Measurements from ENCODE around the gene MLEC.

Gene MLEC

DNA sequence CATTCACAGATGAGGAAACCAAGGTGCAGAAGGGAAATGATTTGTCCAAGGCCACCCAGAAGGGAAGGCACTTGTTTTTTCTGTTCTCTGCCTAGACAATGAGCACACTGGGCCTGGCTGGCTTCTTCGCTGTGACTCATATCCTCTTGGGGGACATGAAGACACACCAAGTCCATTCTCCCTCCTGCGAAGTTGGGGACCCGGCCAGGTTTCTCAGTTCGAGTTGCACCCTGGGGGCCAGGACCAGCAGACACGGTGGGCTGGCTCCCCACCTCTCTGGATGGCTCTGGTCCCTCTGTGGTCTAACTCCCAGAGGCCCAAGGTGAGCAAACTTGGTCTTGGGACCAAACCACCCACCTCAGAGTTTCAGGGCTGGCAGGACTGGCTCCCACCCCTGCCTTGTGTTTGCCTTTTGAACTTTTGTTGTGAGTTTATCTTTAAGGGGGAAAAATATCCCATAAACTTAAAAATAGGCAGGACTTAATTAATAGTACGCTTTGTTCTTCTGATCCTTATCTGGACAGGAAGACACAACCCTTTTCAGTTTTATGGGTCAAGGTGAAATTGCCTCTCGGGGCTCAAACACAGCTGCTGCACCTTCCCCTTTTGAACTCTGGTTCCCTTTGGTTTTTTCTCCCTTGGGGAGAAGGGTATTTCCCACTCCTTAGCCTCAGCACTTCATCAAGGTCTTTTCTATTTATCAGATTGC lies 9.0 kb upstream of the MLEC start:
- Histone ChIP-seq H3K36me3 (ENCODE audit: control insufficient read depth in 5 of 5, insufficient read depth in 5 of 5, low read length in 5 of 5) (no peaks in the 10 kb centered on the region), H3K9ac (ENCODE audit: low read length in 5 of 5) (no peak overlapping the region), H3K9me3 (ENCODE audit: control insufficient read depth in 5 of 5, low read length in 5 of 5) (no peaks in the 10 kb centered on the region), H3K27me3 (ENCODE audit: control insufficient read depth in 5 of 5, insufficient read depth in 4 of 5, low read length in 5 of 5) (no peaks in the 10 kb centered on the region), H3K27ac (ENCODE audit: low read depth, low read length) (peak overlapping the region; percentile 77), H3K4me1 (ENCODE audit: control insufficient read depth in 5 of 5, insufficient read depth in 5 of 5, low read length in 5 of 5) (peaks cover 0 to 28% (median 6%) of the 10 kb centered on the region in 5 donors), H3K4me3 (ENCODE audit: low read depth in 1 of 5, low read length in 5 of 5) (no peak overlapping the region)

DNA sequence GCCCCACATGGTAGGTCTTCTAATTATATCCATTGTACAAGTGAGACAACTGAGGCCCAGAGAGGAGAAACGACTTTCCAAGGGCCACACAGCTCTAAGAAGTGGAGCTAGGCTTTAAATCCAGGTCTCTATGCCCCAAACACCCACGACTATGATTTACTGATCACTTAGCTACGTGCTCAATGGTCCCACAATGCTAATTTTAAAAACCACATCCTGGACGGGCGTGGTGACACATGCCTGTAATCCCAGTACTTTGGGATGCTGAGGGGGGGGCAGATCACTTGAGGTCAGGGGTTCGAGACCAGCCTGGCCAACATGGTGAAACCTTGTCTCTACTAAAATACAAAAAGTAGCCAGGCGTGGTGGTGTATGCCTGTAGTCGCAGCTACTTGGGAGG lies 8.4 kb upstream of the MLEC start:
- Histone ChIP-seq H3K4me3 (ENCODE audit: low read depth in 1 of 5, low read length in 5 of 5) (peak overlapping the region in 1 of 5 donors; percentile 27), H3K36me3 (ENCODE audit: control insufficient read depth in 5 of 5, insufficient read depth in 5 of 5, low read length in 5 of 5) (no peaks in the 10 kb centered on the region), H3K9me3 (ENCODE audit: control insufficient read depth in 5 of 5, low read length in 5 of 5) (no peaks in the 10 kb centered on the region), H3K9ac (ENCODE audit: low read length in 5 of 5) (no peak overlapping the region), H3K4me1 (ENCODE audit: control insufficient read depth in 5 of 5, insufficient read depth in 5 of 5, low read length in 5 of 5) (peaks cover 0 to 32% (median 6%) of the 10 kb centered on the region in 5 donors), H3K27me3 (ENCODE audit: control insufficient read depth in 5 of 5, insufficient read depth in 4 of 5, low read length in 5 of 5) (no peaks in the 10 kb centered on the region), H3K27ac (ENCODE audit: low read depth, low read length) (peak overlapping the region; percentile 77)

DNA sequence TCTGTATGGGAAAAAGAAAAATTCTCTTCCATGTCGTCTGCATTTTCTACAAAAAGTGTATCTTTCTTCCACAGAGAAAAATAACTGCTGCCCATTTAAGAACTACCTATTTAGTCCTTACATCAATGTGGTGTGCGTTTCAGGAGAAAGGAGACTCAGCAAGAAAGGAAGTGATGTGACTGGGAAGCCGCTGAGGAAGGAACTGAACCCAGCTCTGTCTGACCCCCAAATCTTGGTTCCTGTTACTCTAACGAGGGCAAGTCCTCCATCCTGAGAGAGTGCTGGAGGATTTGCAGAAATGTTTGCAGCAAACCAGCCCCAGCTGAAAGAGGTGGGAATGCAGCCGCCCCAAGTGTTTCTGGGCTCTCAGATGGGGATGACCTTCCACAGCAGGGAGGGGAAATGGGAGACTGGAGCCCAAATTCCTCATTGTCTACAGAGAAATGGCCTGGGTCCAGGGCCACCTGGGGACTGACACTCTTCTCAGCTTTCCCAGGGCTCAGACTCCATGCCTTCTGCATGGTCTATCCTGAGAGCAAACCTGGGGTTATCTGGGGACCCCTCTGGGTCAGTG lies 6.7 kb upstream of the MLEC start:
- H3K9ac ChIP-seq (ENCODE audit: low read length in 5 of 5): no peak overlapping the region
- peaks cover 2 to 32% (median 6%) of the 10 kb centered on the region in 5 donors for H3K4me1 ChIP-seq (ENCODE audit: control insufficient read depth in 5 of 5, insufficient read depth in 5 of 5, low read length in 5 of 5)
- H3K36me3 ChIP-seq (ENCODE audit: control insufficient read depth in 5 of 5, insufficient read depth in 5 of 5, low read length in 5 of 5): no peaks in the 10 kb centered on the region
- no peak overlapping the region for H3K27ac ChIP-seq (ENCODE audit: low read depth, low read length)
- H3K4me3 ChIP-seq (ENCODE audit: low read depth in 1 of 5, low read length in 5 of 5): no peak overlapping the region
- no peaks in the 10 kb centered on the region for H3K9me3 ChIP-seq (ENCODE audit: control insufficient read depth in 5 of 5, low read length in 5 of 5)
- no peaks in the 10 kb centered on the region for H3K27me3 ChIP-seq (ENCODE audit: control insufficient read depth in 5 of 5, insufficient read depth in 4 of 5, low read length in 5 of 5)

DNA sequence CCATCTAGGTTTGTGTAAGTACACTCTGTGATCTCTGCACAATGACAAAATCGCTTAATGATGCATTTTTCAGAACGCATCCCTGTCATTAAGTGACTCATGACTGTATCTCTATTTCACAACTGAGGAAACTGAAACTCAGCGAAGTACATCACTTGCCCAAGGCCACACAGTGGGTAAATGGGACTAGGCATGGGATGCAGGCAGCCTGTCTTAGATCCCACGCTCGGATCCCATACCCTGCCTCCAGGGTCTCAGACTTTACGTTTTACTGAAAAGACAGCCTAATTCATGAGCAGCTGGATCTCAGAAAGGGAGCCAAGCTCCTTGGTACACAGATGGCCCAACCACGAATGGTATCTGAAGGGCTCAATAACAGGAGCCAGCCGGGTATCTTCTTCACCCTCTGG lies 2.4 kb upstream of the MLEC start:
- Histone ChIP-seq H3K9me3 (ENCODE audit: control insufficient read depth in 5 of 5, low read length in 5 of 5) (no peaks in the 10 kb centered on the region), H3K27me3 (ENCODE audit: control insufficient read depth in 5 of 5, insufficient read depth in 4 of 5, low read length in 5 of 5) (no peaks in the 10 kb centered on the region), H3K4me3 (ENCODE audit: low read depth in 1 of 5, low read length in 5 of 5) (no peak overlapping the region), H3K4me1 (ENCODE audit: control insufficient read depth in 5 of 5, insufficient read depth in 5 of 5, low read length in 5 of 5) (peaks cover 17 to 45% (median 33%) of the 10 kb centered on the region in 5 donors), H3K27ac (ENCODE audit: low read depth, low read length) (no peak overlapping the region), H3K9ac (ENCODE audit: low read length in 5 of 5) (no peak overlapping the region), H3K36me3 (ENCODE audit: control insufficient read depth in 5 of 5, insufficient read depth in 5 of 5, low read length in 5 of 5) (no peaks in the 10 kb centered on the region)

DNA sequence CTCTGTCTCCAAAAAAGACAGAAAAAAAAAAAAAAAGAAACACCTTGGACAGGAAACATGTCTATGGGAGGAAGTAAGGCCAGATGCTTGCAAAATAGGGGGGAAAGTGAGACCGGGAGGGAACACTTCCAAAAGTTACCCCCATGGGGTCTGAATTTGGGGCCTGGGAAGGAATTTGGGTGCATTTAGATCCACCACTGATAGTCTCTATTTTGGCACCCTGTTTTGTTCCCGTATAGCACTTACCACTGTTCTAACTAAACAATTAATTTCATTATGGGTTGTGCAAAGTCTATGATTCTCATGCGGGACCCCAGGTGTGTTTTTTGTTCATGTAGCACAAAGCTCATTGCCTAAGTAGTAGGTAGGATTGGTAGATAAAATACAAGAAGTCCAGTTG lies 1.4 kb upstream of the MLEC start:
- Histone ChIP-seq H3K9me3 (ENCODE audit: control insufficient read depth in 5 of 5, low read length in 5 of 5) (no peaks in the 10 kb centered on the region), H3K36me3 (ENCODE audit: control insufficient read depth in 5 of 5, insufficient read depth in 5 of 5, low read length in 5 of 5) (no peaks in the 10 kb centered on the region), H3K4me1 (ENCODE audit: control insufficient read depth in 5 of 5, insufficient read depth in 5 of 5, low read length in 5 of 5) (peaks cover 14 to 46% (median 43%) of the 10 kb centered on the region in 5 donors), H3K27ac (ENCODE audit: low read depth, low read length) (peak overlapping the region; percentile 89), H3K9ac (ENCODE audit: low read length in 5 of 5) (peak overlapping the region in 1 of 5 donors; percentile 68), H3K27me3 (ENCODE audit: control insufficient read depth in 5 of 5, insufficient read depth in 4 of 5, low read length in 5 of 5) (no peaks in the 10 kb centered on the region), H3K4me3 (ENCODE audit: low read depth in 1 of 5, low read length in 5 of 5) (no peak overlapping the region)

DNA sequence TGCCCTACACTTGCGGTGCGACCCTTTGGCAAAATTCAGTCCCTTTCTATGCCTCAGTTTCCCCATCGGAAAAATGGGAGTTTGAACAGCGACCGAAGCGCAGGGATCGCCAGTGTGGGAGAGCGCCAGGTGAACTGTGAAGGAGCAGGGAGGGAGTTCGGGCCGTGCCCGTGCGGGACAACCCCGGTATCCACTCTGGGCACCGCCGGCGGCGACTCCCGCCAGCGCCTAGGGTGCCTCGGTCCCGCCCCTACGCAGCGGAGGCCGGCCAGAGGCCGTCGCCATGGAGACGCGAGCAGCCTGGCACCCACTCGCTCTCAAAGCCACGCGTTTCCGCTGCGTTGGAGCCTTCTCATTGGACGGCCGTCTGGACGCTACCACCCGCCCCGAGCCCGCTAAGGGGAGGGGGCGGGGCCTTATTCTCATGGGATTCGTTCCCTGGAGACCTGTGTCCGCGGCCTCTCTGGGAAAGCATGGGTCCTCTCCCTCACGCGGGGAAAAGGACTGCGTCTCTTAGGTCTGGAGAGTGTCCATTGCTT lies 729 bp upstream of the MLEC start:
- peaks cover 16 to 50% (median 49%) of the 10 kb centered on the region in 5 donors for H3K4me1 ChIP-seq (ENCODE audit: control insufficient read depth in 5 of 5, insufficient read depth in 5 of 5, low read length in 5 of 5)
- peak overlapping the region; percentile 83 to 94 (median 88) for H3K4me3 ChIP-seq (ENCODE audit: low read depth in 1 of 5, low read length in 5 of 5)
- no peaks in the 10 kb centered on the region for H3K36me3 ChIP-seq (ENCODE audit: control insufficient read depth in 5 of 5, insufficient read depth in 5 of 5, low read length in 5 of 5)
- H3K27ac ChIP-seq (ENCODE audit: low read depth, low read length): peak overlapping the region; percentile 89
- peak overlapping the region; percentile 42 to 72 (median 68) for H3K9ac ChIP-seq (ENCODE audit: low read length in 5 of 5)
- H3K27me3 ChIP-seq (ENCODE audit: control insufficient read depth in 5 of 5, insufficient read depth in 4 of 5, low read length in 5 of 5): no peaks in the 10 kb centered on the region
- no peaks in the 10 kb centered on the region for H3K9me3 ChIP-seq (ENCODE audit: control insufficient read depth in 5 of 5, low read length in 5 of 5)

DNA sequence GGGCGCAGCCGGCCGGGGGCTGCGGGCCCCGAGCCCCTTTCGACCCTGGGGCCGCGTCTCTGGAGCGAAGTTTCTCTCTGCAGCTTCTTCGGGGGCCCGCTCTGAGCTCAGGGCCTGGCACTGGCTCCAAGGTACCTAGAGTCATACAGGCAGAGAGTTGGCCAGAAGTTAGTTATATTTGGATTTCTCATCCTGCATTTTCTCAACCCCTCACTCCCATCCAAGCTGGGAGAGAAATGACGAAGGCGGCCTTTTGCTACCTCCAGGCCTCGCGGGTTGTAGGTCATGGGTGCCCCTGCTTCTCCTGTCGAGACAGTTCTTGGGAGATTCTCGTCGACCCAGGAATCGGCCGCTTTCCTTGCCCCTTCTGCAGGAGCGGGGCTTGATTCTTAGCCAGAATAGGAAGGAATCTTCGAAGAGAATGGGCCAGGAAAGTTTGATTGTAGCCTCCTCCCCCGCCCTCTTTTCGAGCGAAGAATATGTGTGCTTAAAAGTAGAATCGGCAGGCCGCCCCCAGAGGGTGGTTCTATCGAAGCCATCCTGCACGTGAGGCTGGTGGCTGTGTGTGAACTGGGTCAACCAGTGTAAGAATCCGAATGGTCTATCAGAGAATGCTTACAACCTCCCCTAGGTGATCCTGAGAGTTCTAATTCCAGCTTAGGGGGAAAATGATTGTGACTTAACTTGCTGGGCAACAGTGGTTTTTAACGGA lies 785 bp downstream of the MLEC start:
- Histone ChIP-seq H3K36me3 (ENCODE audit: control insufficient read depth in 5 of 5, insufficient read depth in 5 of 5, low read length in 5 of 5) (no peaks in the 10 kb centered on the region), H3K4me3 (ENCODE audit: low read depth in 1 of 5, low read length in 5 of 5) (peak overlapping the region; percentile 79 to 94 (median 87)), H3K27ac (ENCODE audit: low read depth, low read length) (peak overlapping the region; percentile 89), H3K27me3 (ENCODE audit: control insufficient read depth in 5 of 5, insufficient read depth in 4 of 5, low read length in 5 of 5) (no peaks in the 10 kb centered on the region), H3K9me3 (ENCODE audit: control insufficient read depth in 5 of 5, low read length in 5 of 5) (no peaks in the 10 kb centered on the region), H3K9ac (ENCODE audit: low read length in 5 of 5) (peak overlapping the region; percentile 75 to 91 (median 88)), H3K4me1 (ENCODE audit: control insufficient read depth in 5 of 5, insufficient read depth in 5 of 5, low read length in 5 of 5) (peaks cover 18 to 63% (median 62%) of the 10 kb centered on the region in 5 donors)

DNA sequence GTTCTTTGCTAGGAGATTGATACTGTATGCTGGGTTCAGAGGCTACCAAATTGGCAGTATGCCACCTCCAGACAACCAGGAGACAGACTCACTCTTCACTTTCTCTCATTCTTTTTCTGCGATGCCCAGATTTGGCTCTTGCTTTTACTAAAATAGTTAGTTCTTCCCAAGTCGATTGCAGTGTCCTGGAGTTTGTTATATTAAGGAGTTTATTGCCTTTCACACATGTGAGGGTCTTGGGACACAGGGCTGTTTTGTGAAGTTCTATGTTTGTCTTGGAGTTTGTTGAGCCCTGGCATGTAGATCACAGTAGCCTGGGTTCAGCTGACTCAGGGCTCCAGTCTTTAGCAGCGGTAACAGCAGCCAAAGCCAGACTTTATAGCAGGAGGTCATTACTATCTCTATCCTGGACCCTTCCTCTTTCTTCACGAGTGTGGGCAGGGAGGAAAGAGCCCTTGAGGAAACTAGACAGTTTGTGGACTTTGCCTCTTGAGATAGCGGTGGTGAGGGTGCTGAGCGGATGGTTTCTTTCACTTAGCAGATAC lies 1.6 kb downstream of the MLEC start:
- H3K4me1 ChIP-seq (ENCODE audit: control insufficient read depth in 5 of 5, insufficient read depth in 5 of 5, low read length in 5 of 5): peaks cover 18 to 70% (median 66%) of the 10 kb centered on the region in 5 donors
- peak overlapping the region; percentile 79 to 94 (median 87) for H3K4me3 ChIP-seq (ENCODE audit: low read depth in 1 of 5, low read length in 5 of 5)
- H3K9me3 ChIP-seq (ENCODE audit: control insufficient read depth in 5 of 5, low read length in 5 of 5): no peaks in the 10 kb centered on the region
- peak overlapping the region; percentile 64 to 91 (median 88) for H3K9ac ChIP-seq (ENCODE audit: low read length in 5 of 5)
- peak overlapping the region; percentile 89 for H3K27ac ChIP-seq (ENCODE audit: low read depth, low read length)
- no peaks in the 10 kb centered on the region for H3K27me3 ChIP-seq (ENCODE audit: control insufficient read depth in 5 of 5, insufficient read depth in 4 of 5, low read length in 5 of 5)
- H3K36me3 ChIP-seq (ENCODE audit: control insufficient read depth in 5 of 5, insufficient read depth in 5 of 5, low read length in 5 of 5): peaks cover 0 to 4% (median 0%) of the 10 kb centered on the region in 5 donors

DNA sequence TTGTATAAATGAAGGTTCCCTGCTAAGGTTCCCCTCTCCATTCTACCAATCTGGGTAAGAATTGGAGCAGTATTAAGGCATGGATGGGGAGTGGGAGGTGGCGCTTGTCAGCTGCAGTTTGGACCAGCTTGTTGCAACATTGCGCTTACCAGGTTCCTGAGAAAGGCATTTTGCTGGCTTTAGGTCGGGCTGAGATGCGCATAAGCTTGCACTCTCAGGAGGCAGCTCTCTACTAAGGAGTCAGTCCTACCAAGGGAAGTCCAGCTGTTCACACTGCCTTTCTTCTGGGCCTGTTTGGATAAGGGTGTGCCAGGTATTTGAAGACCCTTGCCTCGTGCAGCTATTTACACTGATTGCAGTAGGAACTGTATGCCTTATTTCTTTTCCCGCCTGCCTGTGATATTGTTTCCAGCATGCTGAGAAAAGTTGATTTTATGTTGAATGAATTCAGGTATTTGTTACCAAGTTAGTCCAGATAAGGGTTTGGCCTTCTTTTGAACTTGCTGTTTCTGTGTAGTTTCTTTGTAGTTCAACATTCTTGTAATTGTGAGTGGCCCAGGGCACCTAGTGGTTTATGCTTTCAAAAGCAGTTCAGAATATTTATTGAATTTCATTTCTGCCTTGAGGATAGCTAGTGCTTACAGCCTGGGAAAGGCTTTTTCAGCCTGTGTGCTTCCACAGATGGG lies 2.6 kb downstream of the MLEC start:
- H3K36me3 ChIP-seq (ENCODE audit: control insufficient read depth in 5 of 5, insufficient read depth in 5 of 5, low read length in 5 of 5): peaks cover 4 to 13% (median 7%) of the 10 kb centered on the region in 5 donors
- H3K27me3 ChIP-seq (ENCODE audit: control insufficient read depth in 5 of 5, insufficient read depth in 4 of 5, low read length in 5 of 5): no peaks in the 10 kb centered on the region
- peak overlapping the region; percentile 89 for H3K27ac ChIP-seq (ENCODE audit: low read depth, low read length)
- peaks cover 18 to 74% (median 70%) of the 10 kb centered on the region in 5 donors for H3K4me1 ChIP-seq (ENCODE audit: control insufficient read depth in 5 of 5, insufficient read depth in 5 of 5, low read length in 5 of 5)
- H3K9me3 ChIP-seq (ENCODE audit: control insufficient read depth in 5 of 5, low read length in 5 of 5): no peaks in the 10 kb centered on the region
- H3K9ac ChIP-seq (ENCODE audit: low read length in 5 of 5): peak overlapping the region in 2 of 5 donors; percentile 88 to 89
- H3K4me3 ChIP-seq (ENCODE audit: low read depth in 1 of 5, low read length in 5 of 5): peak overlapping the region in 4 of 5 donors; percentile 81 to 94 (median 88)
